Right renal cortex interstitium (tissue), 3 donors: ENCODE data around the gene ARHGEF17. TPM values are rescaled to one million over a fixed set of nuclear protein-coding genes. Genes with fewer than 3 reads are reported as not detected.

Source experiments
- DNase-seq, 3 donors: peaks; one replicate each; pipeline ENCODE4 v3.0.0-alpha.2; 2013; ENCODE audit warnings: low read depth in 3 of 3, low spot score in 2 of 3
- polyA plus RNA-seq, 3 donors: library from polyadenylated mRNA; unstranded; fragments of 120-200 nt; gene quantifications; one replicate each; pipeline ENCODE4 v1.2.1, GENCODE V29; 2013; ENCODE audit not compliant: insufficient read length in 3 of 3

ARHGEF17 gene
- polyA plus RNA-seq, 3 donors: 70.2 to 73.5 (median 71.0) TPM

GRCh38 chr11:73399636-73400035, 91.6 kb downstream of the ARHGEF17 start:
- DNase-seq: no peak

- no peak for DNase-seq
Observed at GRCh38 chr11:73400293-73400692, 92.2 kb downstream of the ARHGEF17 start.

GRCh38 chr11:73401217-73401923, 93.3 kb downstream of the ARHGEF17 start:
- DNase-seq: no peak

GRCh38 chr11:73401924-73402833, 94.1 kb downstream of the ARHGEF17 start:
- no peak for DNase-seq

- no peak for DNase-seq
Observed at GRCh38 chr11:73402834-73403185, 94.7 kb downstream of the ARHGEF17 start.

GRCh38 chr11:73403541-73403940, 95.5 kb downstream of the ARHGEF17 start:
- DNase-seq: no peak

- no peak for DNase-seq
Observed at GRCh38 chr11:73404048-73404447, 96.0 kb downstream of the ARHGEF17 start.

GRCh38 chr11:73404506-73405145, 96.5 kb downstream of the ARHGEF17 start:
- no peak for DNase-seq

GRCh38 chr11:73405146-73405510, 97.1 kb downstream of the ARHGEF17 start:
- no peak for DNase-seq

- DNase-seq: no peak
Observed at GRCh38 chr11:73406131-73406530, 98.1 kb downstream of the ARHGEF17 start.

- DNase-seq: no peak
Observed at GRCh38 chr11:73406619-73407018, 98.5 kb downstream of the ARHGEF17 start.

- DNase-seq: no peak
Observed at GRCh38 chr11:73409431-73409830, 101.4 kb downstream of the ARHGEF17 start.

- DNase-seq: no peak
Observed at GRCh38 chr11:73410627-73411026, 102.6 kb downstream of the ARHGEF17 start.

GRCh38 chr11:73411031-73411430, 103.0 kb downstream of the ARHGEF17 start:
- DNase-seq: no peak

GRCh38 chr11:73412308-73412707, 104.2 kb downstream of the ARHGEF17 start:
- DNase-seq: no peak

GRCh38 chr11:73413256-73413655, 105.2 kb downstream of the ARHGEF17 start:
- DNase-seq: no peak

- DNase-seq: no peak
Observed at GRCh38 chr11:73414977-73415651, 107.0 kb downstream of the ARHGEF17 start.

- no peak for DNase-seq
Observed at GRCh38 chr11:73415854-73416615, 108.0 kb downstream of the ARHGEF17 start.

GRCh38 chr11:73416786-73417185, 108.7 kb downstream of the ARHGEF17 start:
- no peak for DNase-seq
